Vagina (tissue), 2 donors: ENCODE measurements around the gene LRRC4C.

Source experiments
- POLR2AphosphoS5 ChIP-seq, 2 donors: sonication (generic); formaldehyde crosslinking; IDR thresholded peaks; one replicate each; pipeline ENCODE4 v1.9.0; 2017; ENCODE audit warnings: antibody characterized with exemption in 2 of 2, mild to moderate bottlenecking in 2 of 2, low read depth in 1 of 2; ENCODE audit not compliant: insufficient read depth in 1 of 2
- TF ChIP-seq, protein P1 (sequence below), 3 experiments: fragments of 450-650 bp in 2 of 3; fragments of 200-600 bp in 1 of 3; sonication (generic) in 1 of 3; IDR thresholded peaks; one replicate each; pipeline ENCODE4 v1.5.1; 2017 to 2019; ENCODE audit warnings: antibody characterized with exemption in 3 of 3, mild to moderate bottlenecking in 2 of 3, moderate library complexity in 2 of 3

DNA sequence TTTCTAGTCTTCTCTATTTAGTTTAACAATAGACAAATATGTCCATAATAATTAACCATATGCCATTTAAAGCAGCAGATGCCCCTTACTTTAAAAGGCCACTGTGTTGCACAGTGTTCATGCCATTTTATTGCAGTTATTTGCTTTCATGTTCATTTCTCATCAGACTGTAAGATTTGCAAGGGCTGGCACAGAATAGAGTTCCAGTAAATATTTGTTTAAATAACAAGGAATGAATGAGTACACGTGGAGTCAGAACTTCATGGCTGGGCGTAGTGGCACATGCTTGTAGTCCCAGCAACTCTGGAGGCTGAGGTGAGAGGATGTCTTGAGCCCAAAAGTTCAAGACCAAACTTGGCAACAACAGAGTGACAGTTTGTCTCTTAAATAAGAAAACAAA is 1228.6 kb downstream of the LRRC4C start:
- no peak for TF ChIP-seq POLR2AphosphoS5 (IDR thresholded peaks at IDR 0.05; ENCODE audit: insufficient read depth in 1 of 2, low read depth in 1 of 2)
- TF ChIP-seq, protein P1, sequence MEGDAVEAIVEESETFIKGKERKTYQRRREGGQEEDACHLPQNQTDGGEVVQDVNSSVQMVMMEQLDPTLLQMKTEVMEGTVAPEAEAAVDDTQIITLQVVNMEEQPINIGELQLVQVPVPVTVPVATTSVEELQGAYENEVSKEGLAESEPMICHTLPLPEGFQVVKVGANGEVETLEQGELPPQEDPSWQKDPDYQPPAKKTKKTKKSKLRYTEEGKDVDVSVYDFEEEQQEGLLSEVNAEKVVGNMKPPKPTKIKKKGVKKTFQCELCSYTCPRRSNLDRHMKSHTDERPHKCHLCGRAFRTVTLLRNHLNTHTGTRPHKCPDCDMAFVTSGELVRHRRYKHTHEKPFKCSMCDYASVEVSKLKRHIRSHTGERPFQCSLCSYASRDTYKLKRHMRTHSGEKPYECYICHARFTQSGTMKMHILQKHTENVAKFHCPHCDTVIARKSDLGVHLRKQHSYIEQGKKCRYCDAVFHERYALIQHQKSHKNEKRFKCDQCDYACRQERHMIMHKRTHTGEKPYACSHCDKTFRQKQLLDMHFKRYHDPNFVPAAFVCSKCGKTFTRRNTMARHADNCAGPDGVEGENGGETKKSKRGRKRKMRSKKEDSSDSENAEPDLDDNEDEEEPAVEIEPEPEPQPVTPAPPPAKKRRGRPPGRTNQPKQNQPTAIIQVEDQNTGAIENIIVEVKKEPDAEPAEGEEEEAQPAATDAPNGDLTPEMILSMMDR (IDR thresholded peaks at IDR 0.05): no peak
